Tibial nerve (tissue), 4 donors: Measurements from ENCODE around the gene HSPB1. TPM values are rescaled to one million over a fixed set of nuclear protein-coding genes. Genes with fewer than 3 reads are reported as not detected.
A peak's percentile ranks its signal among the peaks of the same experiment; 100 is the strongest.

ENCODE experiments used
- DNase-seq, 2 donors: peaks; one replicate each; pipeline ENCODE4 v3.0.0-alpha.2; 2019; ENCODE audit warnings: low spot score in 2 of 2
- H3K27ac ChIP-seq, 4 donors: fragments of 200-600 bp; sonication (generic) in 3 of 4; one replicate each; pipeline ENCODE4 v1.5.1; 2017 to 2019; ENCODE audit warnings: mild to moderate bottlenecking in 1 of 4
- H3K27me3 ChIP-seq, 2 donors: fragments of 200-600 bp; sonication (generic) in 1 of 2; one replicate each; pipeline versions ENCODE4 v1.5.1 to v1.6.0; 2017 to 2019
- H3K36me3 ChIP-seq, 3 donors: fragments of 200-600 bp; sonication (generic); one replicate each; pipeline ENCODE4 v1.5.1; 2018 to 2019
- H3K4me1 ChIP-seq, 4 donors: fragments of 200-600 bp; sonication (generic) in 3 of 4; one replicate each; pipeline ENCODE4 v1.5.1; 2017 to 2019
- H3K4me3 ChIP-seq, 4 donors: fragments of 200-600 bp; sonication (generic) in 3 of 4; one replicate each; pipeline ENCODE4 v1.5.1; 2017 to 2019; ENCODE audit warnings: mild to moderate bottlenecking in 1 of 4, moderate library complexity in 1 of 4
- H3K9me3 ChIP-seq, 4 donors: fragments of 200-600 bp; sonication (generic) in 3 of 4; one replicate each; pipeline ENCODE4 v1.5.1; 2017 to 2019
- EP300 ChIP-seq, 2 donors: sonication (generic); formaldehyde crosslinking; IDR thresholded peaks; one replicate each; pipeline ENCODE4 v1.6.1; 2017; ENCODE audit warnings: antibody characterized with exemption in 2 of 2, mild to moderate bottlenecking in 1 of 2
- POLR2A ChIP-seq, 2 donors: fragments of 450-650 bp; IDR thresholded peaks; one replicate each; pipeline ENCODE4 v1.6.1; 2017; ENCODE audit warnings: antibody characterized with exemption in 2 of 2, mild to moderate bottlenecking in 2 of 2, moderate library complexity in 2 of 2
- WGBS, 2 donors: methylation state at CpG; one replicate each; pipeline ENCODE4 v1.1.5; 2018; 5-methylcytosine and 5-hydroxymethylcytosine counted together
- total RNA-seq, 4 donors: library from RNA; depleted of rRNA; stranded (reverse); fragments of >200 nt; gene quantifications; one replicate each; pipeline ENCODE4 v1.1.0, GENCODE V29; 2016
- TF ChIP-seq, protein P1 (sequence below), 5 experiments: fragments of 200-600 bp in 3 of 5; fragments of 450-650 bp in 2 of 5; sonication (generic) in 3 of 5; IDR thresholded peaks; one replicate each; pipeline ENCODE4 v1.5.1; 2016 to 2019; ENCODE audit warnings: antibody characterized with exemption in 5 of 5, mild to moderate bottlenecking in 3 of 5, moderate library complexity in 2 of 5

Gene HSPB1
- total RNA-seq, 4 donors from 2014 or later = 272 to 385 (median 324) TPM

DNA sequence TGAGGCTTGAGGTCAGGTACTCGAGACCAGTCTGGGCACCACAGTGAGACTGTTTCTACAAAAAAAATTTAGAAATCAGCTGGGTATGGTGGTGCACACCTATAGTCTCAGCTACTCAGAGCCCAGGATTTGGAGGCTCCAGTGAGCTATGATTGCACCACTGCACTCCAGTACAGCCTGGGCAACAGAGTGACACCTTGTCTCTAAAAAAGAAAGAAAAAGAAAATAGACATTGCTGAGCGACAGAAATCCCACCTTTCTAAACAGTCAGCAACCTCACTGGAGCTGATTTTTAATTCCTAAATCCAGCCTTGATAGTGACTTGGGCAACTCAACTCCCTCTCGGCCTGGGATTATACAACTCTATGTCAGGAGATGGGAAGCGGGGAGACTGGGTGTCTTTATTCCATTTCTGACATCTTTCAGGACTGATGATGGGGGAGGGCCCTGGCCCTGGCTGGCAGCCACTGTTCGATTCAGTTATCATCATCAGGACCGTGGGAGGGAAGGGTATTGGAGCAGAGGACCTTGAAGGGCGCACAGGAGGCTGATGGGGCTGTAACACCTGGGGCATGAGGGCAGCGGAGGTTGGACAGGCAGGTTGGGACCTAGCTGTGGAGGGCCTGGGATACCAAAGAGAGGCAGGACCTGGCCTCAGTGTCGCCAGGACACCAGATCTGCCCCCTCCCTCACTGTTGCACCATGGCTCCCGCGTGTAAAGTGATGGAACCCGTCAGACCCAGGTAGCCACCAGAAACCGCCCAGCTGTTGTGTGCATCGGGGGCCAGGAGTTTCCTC lies 14.7 kb downstream of the HSPB1 start:
- Histone ChIP-seq H3K27me3 (no peaks in the 10 kb centered on the region), H3K4me3 (peak overlapping the region; percentile 77 to 90 (median 84)), H3K27ac (peak overlapping the region; percentile 94 to 97 (median 96)), H3K36me3 (peaks cover 0 to 4% (median 0%) of the 10 kb centered on the region in 3 donors), H3K9me3 (no peaks in the 10 kb centered on the region), H3K4me1 (peaks cover 0 to 34% (median 11%) of the 10 kb centered on the region in 4 donors)
- TF ChIP-seq EP300 (IDR thresholded peaks at IDR 0.05) (no peak), POLR2A (IDR thresholded peaks at IDR 0.05) (no peak)
- TF ChIP-seq, protein P1, sequence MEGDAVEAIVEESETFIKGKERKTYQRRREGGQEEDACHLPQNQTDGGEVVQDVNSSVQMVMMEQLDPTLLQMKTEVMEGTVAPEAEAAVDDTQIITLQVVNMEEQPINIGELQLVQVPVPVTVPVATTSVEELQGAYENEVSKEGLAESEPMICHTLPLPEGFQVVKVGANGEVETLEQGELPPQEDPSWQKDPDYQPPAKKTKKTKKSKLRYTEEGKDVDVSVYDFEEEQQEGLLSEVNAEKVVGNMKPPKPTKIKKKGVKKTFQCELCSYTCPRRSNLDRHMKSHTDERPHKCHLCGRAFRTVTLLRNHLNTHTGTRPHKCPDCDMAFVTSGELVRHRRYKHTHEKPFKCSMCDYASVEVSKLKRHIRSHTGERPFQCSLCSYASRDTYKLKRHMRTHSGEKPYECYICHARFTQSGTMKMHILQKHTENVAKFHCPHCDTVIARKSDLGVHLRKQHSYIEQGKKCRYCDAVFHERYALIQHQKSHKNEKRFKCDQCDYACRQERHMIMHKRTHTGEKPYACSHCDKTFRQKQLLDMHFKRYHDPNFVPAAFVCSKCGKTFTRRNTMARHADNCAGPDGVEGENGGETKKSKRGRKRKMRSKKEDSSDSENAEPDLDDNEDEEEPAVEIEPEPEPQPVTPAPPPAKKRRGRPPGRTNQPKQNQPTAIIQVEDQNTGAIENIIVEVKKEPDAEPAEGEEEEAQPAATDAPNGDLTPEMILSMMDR (IDR thresholded peaks at IDR 0.05) = no peak
- WGBS, 2 donors = 58 to 61% methylated on average over 14 of the region's 14 CpGs
- no peak for DNase-seq

DNA sequence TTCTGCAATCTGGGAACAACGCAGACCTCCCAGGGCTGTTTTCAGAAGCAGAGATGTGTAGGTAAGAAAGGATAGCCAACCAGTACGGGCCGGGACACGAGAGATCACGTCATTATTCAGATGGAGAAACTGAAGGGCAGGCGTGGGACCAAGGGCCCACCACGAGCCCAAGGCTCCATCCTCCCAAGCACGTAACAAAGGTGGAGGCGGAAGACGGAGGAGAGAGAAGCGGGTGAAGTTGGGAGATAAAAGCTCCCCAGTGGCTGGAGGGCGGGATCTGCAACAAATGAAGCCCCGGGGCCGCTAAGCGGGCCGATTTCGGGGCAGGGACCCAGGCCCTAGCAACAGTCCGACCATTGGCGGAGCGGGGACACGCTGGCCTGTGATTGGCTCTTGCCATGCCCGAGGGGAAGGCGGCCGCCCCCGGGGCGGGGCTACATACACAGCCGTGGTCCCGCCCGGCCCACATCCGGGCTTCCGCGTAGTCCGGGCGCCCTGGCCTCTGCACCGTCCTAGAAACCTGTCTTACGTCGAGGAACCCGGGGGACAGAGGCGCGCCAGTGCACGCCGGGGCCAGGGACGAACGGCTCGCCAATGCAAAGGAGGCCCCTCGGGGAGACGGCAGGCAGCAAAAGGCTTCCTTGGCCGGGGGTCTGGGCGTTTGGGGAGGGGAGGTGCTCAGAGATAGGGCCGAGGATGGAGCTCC lies 15.5 kb downstream of the HSPB1 start:
- peak; percentile 92 to 96 for DNase-seq
- H3K27me3 ChIP-seq = no peaks in the 10 kb centered on the region
- H3K9me3 ChIP-seq = no peaks in the 10 kb centered on the region
- H3K4me1 ChIP-seq = peaks cover 0 to 41% (median 11%) of the 10 kb centered on the region in 4 donors
- peak; percentile 87 to 94 for TF ChIP-seq POLR2A (IDR thresholded peaks at IDR 0.05)
- peak; percentile 79 to 94 for TF ChIP-seq EP300 (IDR thresholded peaks at IDR 0.05)
- TF ChIP-seq, protein P1 (IDR thresholded peaks at IDR 0.05) = peak in 1 of 5 experiments; percentile 23
- 0% methylated on average over 40 of the region's 50 CpGs for WGBS, 2 donors
- H3K4me3 ChIP-seq = peak overlapping the region; percentile 77 to 90 (median 84)
- H3K36me3 ChIP-seq = peaks cover 0 to 4% (median 0%) of the 10 kb centered on the region in 3 donors
- H3K27ac ChIP-seq = peak overlapping the region; percentile 94 to 97 (median 96)

DNA sequence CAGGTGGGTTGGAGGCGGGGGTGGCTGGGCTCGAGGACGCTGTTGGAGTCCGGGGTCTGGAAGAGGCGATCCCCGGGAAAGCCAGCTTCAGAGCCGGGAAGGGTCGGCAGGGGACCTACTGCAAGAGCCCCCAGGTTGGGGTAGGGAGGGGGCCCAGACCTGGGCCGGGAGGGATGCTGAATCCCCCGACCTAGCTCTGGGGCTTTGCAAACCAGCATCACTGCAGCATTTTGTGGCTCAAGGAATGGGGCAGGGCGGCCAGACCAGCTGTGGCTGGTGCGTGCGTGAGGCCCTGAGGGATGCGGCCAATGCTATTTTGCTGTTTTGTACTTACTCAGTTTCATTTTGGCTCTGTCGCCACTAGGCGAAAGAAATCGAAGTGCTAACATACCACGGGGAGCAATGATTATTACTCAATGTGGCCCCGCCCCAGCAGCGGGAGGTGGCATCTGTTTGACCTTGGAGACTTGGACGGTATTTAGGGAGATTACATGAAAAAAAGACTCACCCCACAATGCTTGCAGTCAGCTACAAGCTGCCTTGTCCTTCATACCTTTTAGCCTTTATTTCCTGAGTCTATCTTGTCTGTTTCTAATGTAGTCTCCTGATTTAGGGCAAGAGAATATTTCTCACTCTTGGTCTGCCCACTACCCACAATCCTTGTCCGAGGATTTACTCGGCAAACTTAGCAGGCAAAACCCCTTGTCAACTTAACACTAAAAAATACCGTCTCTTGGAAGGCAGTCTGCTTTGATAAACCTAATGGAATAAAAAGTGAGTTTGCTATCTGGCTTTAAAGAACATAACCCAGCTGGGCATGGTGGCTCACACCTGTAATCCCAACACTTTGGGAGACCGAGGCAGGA lies 16.2 kb downstream of the HSPB1 start:
- peak; percentile 69 to 86 for DNase-seq
- peak overlapping the region; percentile 77 to 90 (median 84) for H3K4me3 ChIP-seq
- peaks cover 0 to 4% (median 0%) of the 10 kb centered on the region in 3 donors for H3K36me3 ChIP-seq
- no peaks in the 10 kb centered on the region for H3K9me3 ChIP-seq
- H3K27me3 ChIP-seq = no peaks in the 10 kb centered on the region
- peak overlapping the region; percentile 94 to 97 (median 96) for H3K27ac ChIP-seq
- WGBS, 2 donors = 3 to 5% methylated on average over 22 to 25 of the region's 25 CpGs
- TF ChIP-seq EP300 (IDR thresholded peaks at IDR 0.05) = peak in 1 of 2 donors; percentile 9
- no peak for TF ChIP-seq POLR2A (IDR thresholded peaks at IDR 0.05)
- TF ChIP-seq, protein P1 (IDR thresholded peaks at IDR 0.05) = peak in 2 of 5 experiments; percentile 57 to 63
- H3K4me1 ChIP-seq = peaks cover 0 to 42% (median 15%) of the 10 kb centered on the region in 4 donors

DNA sequence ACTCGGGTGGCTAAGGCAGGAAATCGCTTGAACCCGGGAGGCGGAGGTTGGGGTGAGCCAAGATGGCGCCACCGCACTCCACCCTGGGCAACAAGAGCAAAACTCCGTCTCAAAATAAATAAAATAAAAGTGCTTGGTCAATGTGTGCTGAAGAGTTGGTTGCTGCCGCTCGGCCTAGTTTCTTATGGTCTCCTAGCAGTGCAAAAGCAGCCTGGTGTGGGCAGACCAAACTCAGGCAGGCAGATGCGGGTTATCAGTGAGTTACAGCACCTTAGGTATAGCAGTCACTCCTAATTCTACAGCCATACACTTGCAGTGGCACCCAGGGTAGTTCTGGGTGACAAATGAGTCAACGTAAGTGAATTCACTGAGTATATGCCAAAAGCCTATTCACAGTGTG lies 22.6 kb downstream of the HSPB1 start:
- TF ChIP-seq EP300 (IDR thresholded peaks at IDR 0.05) = no peak
- TF ChIP-seq, protein P1 (IDR thresholded peaks at IDR 0.05) = no peak
- no peak for TF ChIP-seq POLR2A (IDR thresholded peaks at IDR 0.05)
- DNase-seq = no peak
- no peaks in the 10 kb centered on the region for H3K9me3 ChIP-seq
- H3K4me1 ChIP-seq = peaks cover 0 to 27% (median 5%) of the 10 kb centered on the region in 4 donors
- no peaks in the 10 kb centered on the region for H3K27me3 ChIP-seq
- no peak overlapping the region for H3K27ac ChIP-seq
- 97 to 99% methylated on average over 11 of the region's 11 CpGs for WGBS, 2 donors
- peaks cover 0 to 44% (median 12%) of the 10 kb centered on the region in 3 donors for H3K36me3 ChIP-seq
- no peak overlapping the region for H3K4me3 ChIP-seq
